ENCODE data around the gene PRCC. TPM values are rescaled to one million over a fixed set of nuclear protein-coding genes. Genes with fewer than 3 reads are reported as not detected.

Gene PRCC
- total and polyA plus RNA-seq, 10 donors: 39.1 to 64.6 (median 55.7) TPM

- Histone ChIP-seq H3K27me3 (replicated peaks in 1 of 7) (peaks cover 0 to 10% (median 0%) of the 10 kb centered on the region in 7 donors), H3K4me3 (peak within 1 kb of the TSS in 7 of 8 donors; percentile 5 to 71 (median 29)), H3K36me3 (peaks cover 0 to 8% (median 0%) of the 10 kb centered on the region in 6 donors), H3K4me1 (peaks cover 7 to 56% (median 48%) of the 10 kb centered on the region in 6 donors), H3K9me3 (no peaks in the 10 kb centered on the region), H3K27ac (peak within 1 kb of the TSS; percentile 45 to 93 (median 86))
- intact Hi-C loops (cut with DNase I; ENCODE audit: low total_unique reads): no loop called here
- WGBS, 5 donors: 6 to 17% (median 10%) methylated on average over 9 to 10 of the region's 10 CpGs
- DNase-seq: peak; percentile 92
- TF ChIP-seq CTCF (IDR thresholded peaks at IDR 0.05 in 8 of 11, conservative IDR thresholded peaks at IDR 0.05 in 3 of 11) (no peak), POLR2A (IDR thresholded peaks at IDR 0.05) (peak in 2 of 3 donors; percentile 37 to 59), POLR2AphosphoS5 (IDR thresholded peaks at IDR 0.05) (peak; percentile 71 to 96 (median 86))
Observed at GRCh38 chr1:156816561-156817328, 49.4 kb downstream of the PRCC start, which contains the start of gene SH2D2A. SH2D2A (minus strand) TSS chr1:156816848; CDS start chr1:156816708, 140 bp downstream.

GRCh38 chr1:156821801-156822200 lies 54.5 kb downstream of the PRCC start:
- TF ChIP-seq CTCF (IDR thresholded peaks at IDR 0.05 in 8 of 11, conservative IDR thresholded peaks at IDR 0.05 in 3 of 11) (no peak), POLR2A (IDR thresholded peaks at IDR 0.05) (no peak), POLR2AphosphoS5 (IDR thresholded peaks at IDR 0.05) (no peak)
- intact Hi-C loops (cut with DNase I; ENCODE audit: low total_unique reads): no loop called here
- Histone ChIP-seq H3K36me3 (no peaks in the 10 kb centered on the region), H3K9me3 (no peaks in the 10 kb centered on the region), H3K27me3 (replicated peaks in 1 of 7) (no peaks in the 10 kb centered on the region), H3K4me3 (no peak overlapping the region), H3K27ac (no peak overlapping the region), H3K4me1 (peaks cover 0 to 10% (median 6%) of the 10 kb centered on the region in 6 donors)
- no peak for DNase-seq
- 67 to 81% (median 77%) methylated on average over 4 of the region's 4 CpGs for WGBS, 5 donors

GRCh38 chr1:156822680-156823079 lies 55.3 kb downstream of the PRCC start:
- Histone ChIP-seq H3K4me1 (peaks cover 0 to under 1% (median 0%) of the 10 kb centered on the region in 6 donors), H3K4me3 (no peak overlapping the region), H3K36me3 (no peaks in the 10 kb centered on the region), H3K9me3 (no peaks in the 10 kb centered on the region), H3K27me3 (replicated peaks in 1 of 7) (no peaks in the 10 kb centered on the region), H3K27ac (no peak overlapping the region)
- no peak for DNase-seq
- intact Hi-C loops (cut with DNase I; ENCODE audit: low total_unique reads): no loop called here
- TF ChIP-seq POLR2AphosphoS5 (IDR thresholded peaks at IDR 0.05): no peak
- no peak for TF ChIP-seq CTCF (IDR thresholded peaks at IDR 0.05 in 8 of 11, conservative IDR thresholded peaks at IDR 0.05 in 3 of 11)
- no peak for TF ChIP-seq POLR2A (IDR thresholded peaks at IDR 0.05)
- WGBS, 5 donors: 55 to 77% (median 60%) methylated on average over 1 of the region's 1 CpG

- Histone ChIP-seq H3K27ac (no peak overlapping the region), H3K4me3 (no peak overlapping the region), H3K9me3 (no peaks in the 10 kb centered on the region), H3K36me3 (no peaks in the 10 kb centered on the region), H3K4me1 (no peaks in the 10 kb centered on the region), H3K27me3 (replicated peaks in 1 of 7) (no peaks in the 10 kb centered on the region)
- DNase-seq: no peak
- intact Hi-C loops (cut with DNase I; ENCODE audit: low total_unique reads): no loop called here
- WGBS, 5 donors: 84 to 95% (median 88%) methylated on average over 5 of the region's 5 CpGs
- TF ChIP-seq POLR2AphosphoS5 (IDR thresholded peaks at IDR 0.05): no peak
- no peak for TF ChIP-seq CTCF (IDR thresholded peaks at IDR 0.05 in 8 of 11, conservative IDR thresholded peaks at IDR 0.05 in 3 of 11)
- TF ChIP-seq POLR2A (IDR thresholded peaks at IDR 0.05): no peak
Observed at GRCh38 chr1:156823210-156823790, 56.0 kb downstream of the PRCC start.

All from spleen (tissue), 11 donors.